GM19239 (cell line): Measurements from ENCODE around the gene LTBP1.

Experiments used
- DNase-seq: peaks from one replicate; pipeline ENCODE4 v3.0.0; 2011; ENCODE audit warnings: low spot score; ENCODE audit not compliant: insufficient read length
- FAIRE-seq: peaks from 2 replicates; lab custom pipeline; 2011; peaks lifted over from hg19 to GRCh38; lab: Jason Lieb, UNC

LTBP1 gene

DNA sequence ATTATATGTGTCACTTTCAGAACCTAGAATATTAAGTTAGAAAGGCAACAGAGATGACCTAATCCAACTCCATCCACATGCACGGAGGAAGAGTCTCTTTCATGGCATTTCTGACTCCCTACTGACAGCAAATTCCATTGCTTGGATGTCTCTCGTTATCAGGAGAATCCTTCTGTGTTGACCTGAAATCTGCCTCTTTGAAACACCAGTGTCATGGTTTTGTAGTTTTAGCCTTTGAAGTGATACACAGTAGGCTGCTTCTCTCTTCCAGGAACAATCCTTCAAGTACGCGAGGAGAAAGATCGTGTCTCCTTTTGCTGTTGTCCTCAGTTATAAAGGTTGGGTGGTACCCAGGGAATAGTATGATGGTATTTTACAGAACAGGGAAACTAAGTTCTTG is 327.8 kb downstream of the LTBP1 start:
- DNase-seq (no peak), FAIRE-seq (no peak)

DNA sequence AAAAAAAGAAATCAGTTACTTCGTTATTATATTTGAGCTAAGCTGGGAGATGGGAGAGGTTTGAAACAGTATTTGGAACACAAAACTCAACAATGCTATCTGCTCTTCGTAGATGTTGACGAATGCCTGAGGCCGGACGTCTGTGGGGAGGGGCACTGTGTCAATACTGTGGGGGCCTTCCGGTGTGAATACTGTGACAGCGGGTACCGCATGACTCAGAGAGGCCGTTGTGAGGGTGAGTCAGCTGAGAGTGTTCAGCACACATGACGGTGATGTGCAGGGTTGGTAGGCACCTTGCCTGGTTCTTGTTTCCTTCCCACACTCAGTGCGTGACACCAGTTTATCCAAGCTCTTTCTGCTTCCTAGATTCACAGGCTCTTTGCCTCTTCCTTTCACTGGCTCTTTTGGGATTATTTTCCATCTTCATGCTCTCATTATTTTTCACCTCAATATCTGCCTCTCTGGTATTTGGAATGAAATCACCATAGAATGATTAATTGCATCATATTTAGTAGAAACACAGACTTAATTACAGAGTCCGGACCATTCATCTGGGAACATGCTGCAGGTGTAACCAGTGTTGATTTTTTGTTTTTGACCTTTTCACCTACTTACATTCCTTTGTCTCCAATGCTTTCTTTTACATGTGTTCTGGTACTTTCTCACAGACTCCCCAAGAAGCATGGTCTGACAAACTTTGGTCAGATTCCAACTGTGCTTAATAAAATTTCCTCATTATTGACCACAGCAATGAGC is 329.1 kb downstream of the LTBP1 start:
- FAIRE-seq = no peak
- DNase-seq = no peak

DNA sequence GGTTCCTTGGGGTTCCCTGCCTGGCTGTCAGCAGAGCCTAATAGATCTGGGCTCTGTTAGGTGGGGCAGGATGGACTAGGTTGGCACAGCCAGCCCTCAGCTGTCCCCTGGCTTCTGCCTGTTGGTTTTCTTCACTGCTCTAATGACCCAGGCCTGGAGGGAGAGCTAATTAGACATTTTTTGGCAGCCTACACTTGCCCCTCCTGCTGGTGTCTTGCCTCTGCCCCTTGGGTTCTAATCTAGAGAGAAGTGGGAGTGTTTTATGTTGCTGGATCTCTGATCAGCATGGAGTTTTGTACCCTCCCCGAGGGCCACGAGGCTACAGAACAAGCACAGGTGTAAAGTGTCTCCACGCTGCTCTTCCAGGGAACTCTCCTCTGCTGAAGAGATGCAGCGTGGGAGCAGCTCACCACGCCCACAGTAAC is 330.3 kb downstream of the LTBP1 start:
- FAIRE-seq = no peak
- no peak for DNase-seq

DNA sequence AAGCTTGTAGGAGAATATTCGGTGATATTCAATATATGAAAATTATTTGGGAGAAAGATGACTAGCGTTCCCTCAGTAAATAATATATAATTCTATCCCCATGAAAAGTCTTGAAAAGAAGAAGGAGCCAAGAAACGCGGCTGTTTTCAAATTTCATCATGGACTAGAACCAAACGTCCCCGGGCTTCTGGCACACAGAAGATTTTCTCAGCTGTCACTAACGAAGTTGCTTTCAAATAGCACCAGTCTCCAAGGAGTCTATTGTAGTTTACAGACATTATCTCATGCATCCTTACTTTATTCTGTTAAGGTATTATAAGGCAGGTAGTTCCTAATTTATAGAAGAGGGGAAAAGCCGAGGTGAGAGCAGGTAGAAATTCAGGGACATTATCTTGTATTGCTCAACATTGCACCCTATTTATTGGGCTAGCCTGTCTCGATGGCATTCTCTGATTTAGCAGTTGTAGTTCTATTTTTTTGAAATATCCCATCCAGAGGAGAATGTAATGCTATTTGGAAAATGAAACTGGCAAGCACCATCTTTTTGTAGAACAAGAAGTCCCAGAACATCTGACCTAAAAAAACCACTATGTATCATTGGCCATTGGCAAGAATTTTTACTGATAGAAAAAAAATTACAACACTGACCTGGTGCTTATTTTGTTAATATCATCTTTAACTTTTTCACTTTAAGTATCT is 331.6 kb downstream of the LTBP1 start:
- FAIRE-seq (no peak), DNase-seq (no peak)

DNA sequence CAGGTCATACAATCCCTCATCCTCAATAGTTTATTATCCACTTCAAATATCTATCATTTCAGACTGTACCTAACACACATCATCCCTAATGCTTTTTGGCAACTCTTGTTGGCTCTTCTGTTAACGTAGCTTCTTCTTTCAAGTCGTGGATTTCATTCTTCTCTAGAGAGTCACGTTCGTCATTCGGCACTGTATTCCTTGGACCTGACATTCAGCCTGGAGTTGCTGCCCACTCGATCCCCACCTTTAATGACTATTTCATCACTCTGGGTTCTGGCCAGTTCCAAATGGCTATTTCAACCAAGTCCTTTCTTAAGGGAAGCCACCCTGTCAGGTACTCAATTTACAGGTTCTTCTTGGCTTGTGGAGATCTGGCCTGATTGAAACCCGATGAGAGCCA is 337.5 kb downstream of the LTBP1 start:
- no peak for DNase-seq
- FAIRE-seq = no peak

DNA sequence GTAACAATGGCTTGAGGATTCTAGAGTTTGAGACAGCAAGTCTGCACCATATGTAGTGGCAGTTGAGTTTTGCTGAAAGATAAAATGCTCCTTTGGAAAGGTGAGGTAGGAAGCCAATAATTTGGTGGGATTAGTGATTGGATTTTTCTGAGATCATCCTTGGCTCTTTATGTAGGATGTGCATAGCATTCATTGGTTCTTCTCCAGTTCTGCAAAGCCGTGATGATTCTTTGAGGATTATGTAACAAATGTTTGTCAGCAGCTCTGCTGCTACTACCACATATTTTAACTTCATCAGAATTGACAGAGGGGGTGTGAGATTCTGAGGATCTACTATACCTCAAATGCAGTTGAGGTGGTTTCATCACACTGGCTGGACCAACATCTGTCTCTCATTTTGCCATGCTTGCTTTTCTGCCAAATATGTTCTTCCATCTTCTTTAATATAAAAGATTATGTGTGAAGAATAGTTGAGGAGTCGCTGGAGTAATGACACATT is 340.8 kb downstream of the LTBP1 start:
- FAIRE-seq (no peak), DNase-seq (no peak)

DNA sequence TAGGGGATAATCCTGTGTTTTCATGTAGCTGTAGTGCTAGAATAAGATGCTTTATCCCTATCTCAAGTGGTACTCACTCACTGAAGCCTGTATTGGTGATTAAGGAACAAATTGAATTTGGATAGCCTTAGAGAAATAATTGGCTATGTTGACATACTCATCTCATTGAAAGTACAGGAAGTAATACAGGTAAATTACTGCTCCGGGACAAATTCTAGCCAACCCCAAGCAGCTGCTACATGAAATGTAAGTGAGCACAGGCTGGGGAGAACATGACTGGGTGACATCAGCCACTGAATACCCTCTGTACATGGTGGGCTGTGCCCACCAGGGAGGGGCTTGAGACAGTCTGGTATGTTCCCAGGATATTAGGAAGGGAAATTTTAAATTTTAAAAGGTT is 341.3 kb downstream of the LTBP1 start:
- FAIRE-seq (no peak), DNase-seq (no peak)

DNA sequence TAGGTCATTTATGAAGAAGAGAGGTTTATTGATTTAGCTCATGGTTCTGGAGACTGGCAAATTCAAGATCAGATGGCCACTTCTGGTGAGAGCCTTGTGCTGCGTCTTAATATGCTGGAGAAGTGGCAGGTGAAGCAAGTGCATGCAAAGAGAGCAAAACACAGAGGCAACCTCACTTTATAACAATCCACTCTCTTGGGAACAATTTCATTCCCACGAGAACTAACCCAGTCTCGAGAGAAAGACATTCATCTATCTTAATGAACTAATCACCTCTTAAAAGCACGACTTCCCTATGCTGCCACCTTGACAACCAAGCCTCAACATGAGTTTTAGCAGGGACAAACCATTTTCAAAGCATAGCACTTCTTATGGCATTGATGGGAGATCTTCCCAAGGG is 343.2 kb downstream of the LTBP1 start:
- DNase-seq = no peak
- no peak for FAIRE-seq

DNA sequence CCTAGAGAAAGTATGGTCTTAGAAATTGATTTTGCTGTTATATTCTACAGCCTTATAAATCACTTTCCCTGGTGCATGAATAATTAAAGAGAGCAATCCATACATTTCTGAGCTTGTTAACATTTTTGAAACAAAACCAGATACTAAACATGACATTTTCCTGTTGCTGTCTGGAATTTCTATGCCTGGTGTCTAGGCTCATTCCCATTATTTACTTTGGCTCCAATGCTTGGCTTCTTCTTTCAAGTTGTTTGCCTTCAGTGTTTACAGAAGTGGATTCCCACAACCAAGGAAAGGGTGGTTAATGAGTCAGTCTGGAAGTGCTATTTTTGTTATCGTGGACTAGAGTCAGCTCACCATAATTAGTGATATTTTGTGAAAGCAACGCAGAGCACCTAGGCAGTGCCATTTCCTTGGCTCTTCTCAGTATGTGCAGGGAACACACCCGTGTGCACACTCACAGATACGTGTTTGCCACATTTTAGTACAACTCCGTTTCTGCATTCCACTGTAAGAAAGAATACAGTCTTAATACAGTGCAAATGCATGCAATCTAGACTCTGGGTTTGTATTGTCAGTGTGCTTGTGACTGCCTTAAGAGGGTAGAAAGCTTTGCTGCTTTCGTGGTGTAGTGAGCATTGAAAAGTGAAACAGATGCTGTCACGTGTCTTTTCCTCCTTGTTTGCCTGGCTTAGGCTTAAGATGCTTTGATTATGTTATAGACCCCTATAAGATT is 344.7 kb downstream of the LTBP1 start:
- DNase-seq (no peak), FAIRE-seq (no peak)

DNA sequence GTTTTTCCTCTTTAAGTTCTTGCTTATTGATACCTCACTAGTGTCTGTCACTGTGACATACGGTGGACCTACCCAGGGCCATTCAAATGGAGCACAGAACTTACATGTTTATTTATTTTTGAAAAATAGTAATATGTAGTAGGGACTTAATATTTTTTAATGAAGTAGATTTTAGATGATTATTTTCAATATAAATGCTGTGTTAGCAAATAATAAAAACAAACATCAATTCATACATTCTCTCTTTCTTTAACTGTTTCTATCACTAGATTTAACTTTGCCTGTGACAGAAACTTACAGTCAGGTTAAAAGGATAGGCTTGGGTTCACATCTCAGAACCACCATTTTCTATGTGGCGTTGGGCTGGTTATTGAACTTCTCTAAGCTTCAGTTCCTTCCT is 345.3 kb downstream of the LTBP1 start:
- FAIRE-seq = no peak
- no peak for DNase-seq

DNA sequence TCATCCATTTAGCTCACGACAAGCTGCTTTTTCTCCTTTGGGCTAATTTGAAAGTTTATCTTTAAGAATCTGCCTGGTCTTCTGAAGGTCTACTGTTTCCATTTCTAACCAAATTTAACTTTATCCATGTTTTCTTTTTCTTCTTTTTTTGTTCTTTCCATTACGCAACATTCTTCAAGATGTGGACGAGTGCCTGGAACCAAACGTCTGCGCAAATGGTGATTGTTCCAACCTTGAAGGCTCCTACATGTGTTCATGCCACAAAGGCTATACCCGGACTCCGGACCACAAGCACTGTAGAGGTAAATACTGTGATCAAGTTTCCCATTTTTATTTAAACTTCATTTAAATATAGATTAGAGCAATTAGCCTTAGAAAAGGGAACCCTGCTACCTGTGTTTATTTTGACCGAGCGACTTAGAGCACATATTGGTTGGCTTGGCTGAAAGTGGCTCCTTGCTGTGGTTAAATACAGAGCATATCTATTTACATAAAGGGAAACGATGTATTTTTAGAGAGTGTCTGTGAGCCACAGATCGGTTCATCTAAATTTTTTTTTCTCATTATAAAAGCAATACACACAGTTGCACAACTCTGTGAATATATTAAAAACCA is 346.3 kb downstream of the LTBP1 start:
- no peak for FAIRE-seq
- no peak for DNase-seq

DNA sequence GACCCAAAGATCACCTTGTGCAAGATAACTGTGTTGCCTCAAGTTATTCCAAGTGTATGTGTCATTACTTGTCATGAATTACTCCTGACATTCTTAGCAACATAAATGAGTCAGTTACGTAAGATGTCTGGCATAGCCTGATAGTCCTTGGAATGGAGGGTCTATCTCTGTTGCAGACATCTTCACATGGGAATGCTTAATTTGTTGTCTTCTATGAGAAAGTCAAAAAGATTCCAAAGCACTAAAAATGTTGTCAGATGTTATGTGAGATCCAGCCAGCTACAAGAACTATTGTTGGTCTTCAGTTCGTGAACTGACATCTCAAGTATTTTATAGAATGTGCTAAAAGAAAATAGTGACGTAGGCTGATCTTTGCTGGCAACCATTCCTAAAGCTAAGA is 351.5 kb downstream of the LTBP1 start:
- DNase-seq (no peak), FAIRE-seq (no peak)

DNA sequence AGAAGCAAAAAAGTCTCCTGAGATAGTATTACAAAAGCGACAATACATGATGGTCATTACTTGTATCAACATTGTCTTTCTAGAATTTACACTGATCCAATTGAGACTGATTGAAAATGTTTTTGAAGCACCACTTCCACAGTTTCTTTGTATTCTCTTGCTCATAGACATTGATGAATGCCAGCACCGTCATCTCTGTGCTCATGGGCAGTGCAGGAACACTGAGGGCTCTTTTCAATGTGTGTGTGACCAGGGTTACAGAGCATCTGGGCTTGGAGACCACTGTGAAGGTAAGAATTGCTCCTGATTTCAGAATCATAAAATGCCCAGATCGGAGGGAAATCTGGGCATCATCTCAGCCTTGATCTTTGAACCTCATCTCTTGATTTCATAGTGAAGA is 354.6 kb downstream of the LTBP1 start:
- no peak for FAIRE-seq
- DNase-seq = no peak

DNA sequence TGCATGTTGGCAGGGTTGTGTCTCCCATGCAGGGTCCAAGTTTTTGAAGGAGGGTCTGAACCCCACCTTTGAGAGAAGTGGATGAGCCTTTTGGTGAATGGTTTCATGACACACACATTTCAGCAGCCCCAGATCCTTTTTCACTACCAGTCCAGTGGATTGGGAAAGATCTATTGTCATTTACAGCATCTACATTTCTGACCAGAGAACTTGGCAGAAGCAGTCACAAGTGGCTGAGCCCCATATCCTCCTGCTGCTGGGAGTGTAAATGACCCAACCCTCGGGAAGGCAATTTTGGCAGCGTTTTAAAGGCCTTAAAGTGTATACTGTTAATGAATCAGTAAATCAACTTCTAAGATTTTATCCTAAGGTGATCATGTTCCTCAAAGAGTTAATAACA is 355.6 kb downstream of the LTBP1 start:
- FAIRE-seq (no peak), DNase-seq (no peak)

DNA sequence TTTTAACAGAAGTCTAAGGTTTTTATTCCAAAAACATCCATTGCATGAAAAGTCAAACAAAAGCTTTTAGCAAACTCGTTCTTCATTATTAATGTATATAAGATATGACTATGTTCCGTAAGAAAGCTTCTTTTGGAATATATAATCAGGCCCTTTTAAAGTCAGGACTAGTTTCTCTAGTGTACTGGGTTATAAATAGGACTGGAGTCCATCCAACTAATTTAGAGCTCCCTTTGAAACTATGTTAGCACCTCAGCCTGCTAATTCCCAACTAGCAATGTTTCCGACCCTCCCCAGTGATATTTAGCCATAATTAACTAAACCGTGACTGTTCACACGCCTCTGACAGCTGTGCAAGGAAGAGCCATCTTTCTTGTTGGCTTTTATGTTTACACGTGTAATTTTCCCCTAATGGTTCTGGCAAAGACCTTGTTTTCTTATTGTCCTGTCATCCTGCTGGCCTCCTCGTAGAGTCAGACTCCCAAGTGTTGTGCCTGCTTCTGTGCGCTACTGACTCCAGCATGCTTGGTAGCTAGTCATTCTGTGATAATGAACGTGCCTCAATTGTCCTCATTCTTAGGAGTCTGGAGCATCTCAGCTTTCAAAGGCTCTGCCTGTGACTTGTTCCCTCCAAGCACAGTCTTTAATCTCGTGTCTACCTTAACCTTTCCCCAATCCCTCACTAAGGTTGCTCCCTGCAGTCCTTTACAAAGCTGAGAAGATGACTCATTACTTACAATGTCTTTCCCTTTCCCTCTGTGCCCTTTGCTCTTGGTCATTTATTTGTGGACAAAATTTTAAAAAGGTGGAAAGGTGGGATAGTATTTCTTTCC is 357.5 kb downstream of the LTBP1 start:
- FAIRE-seq (no peak), DNase-seq (no peak)

DNA sequence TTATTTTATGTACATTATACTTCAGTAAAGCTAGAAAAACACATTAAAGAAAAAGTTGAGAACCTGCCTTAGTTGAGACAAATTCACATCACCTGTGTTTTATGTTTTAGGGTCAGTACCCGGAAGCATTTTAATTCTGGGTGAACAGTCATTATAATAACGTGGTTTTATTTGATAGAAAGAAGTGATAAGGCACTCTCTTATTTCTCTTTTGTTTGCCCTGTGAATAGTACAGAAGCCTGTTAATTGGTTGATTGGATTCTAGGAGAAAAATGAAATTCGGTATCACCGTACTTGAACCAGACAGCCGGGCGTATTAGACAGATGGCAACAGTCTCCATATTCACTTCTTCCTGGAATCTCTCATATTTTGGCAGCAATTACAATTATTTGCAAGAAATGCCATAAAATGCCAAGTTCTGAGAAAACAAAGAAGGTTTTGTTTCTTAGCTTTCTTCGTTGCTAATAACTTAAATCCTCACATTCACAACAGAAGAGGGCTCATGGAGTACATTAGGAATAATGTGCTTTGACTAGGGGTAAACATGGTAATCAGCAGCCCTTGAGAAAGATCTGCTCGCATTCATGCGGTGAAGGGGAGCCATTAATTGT is 361.0 kb downstream of the LTBP1 start:
- DNase-seq = no peak
- no peak for FAIRE-seq

DNA sequence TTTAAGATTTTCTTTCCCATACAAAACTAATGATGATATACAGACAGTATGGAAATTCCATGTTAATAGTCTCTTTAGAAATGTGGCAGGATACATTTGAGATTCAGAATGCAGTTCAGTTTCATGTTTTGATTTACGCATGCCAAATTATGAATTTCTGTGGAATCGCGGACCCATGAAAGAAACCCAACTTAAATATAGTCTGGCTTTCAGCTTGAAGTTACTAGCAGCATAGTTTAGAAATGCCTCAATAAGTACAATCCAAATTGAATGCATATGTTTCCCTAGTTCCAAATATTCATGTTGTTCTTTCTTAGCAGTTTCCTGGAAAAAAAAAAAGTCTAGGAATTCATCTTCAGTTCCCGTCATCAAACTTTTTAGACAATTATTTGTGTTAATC is 365.6 kb downstream of the LTBP1 start:
- no peak for FAIRE-seq

DNA sequence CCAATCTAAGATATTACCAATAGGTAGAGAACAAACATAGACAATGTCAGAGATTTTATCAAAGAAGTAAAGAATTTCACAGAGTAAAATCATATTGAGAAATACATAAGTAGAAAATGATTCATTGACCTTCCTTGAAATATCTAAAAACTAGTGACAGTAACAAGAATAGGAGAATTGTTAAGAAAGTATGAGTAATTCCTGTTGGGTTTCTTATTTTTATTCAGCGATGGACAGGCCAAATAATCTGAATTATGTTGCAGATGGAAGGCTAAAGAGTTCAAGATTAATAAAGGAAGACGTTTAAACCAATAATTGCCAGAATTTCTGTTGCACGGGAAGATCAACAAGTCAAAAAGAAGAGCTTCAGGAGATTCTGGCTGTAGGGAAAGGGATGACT is 366.3 kb downstream of the LTBP1 start:
- DNase-seq = no peak
- no peak for FAIRE-seq

More for the DNA sequence above, 365.6 kb downstream of the LTBP1 start:
- DNase-seq = no peak

DNA sequence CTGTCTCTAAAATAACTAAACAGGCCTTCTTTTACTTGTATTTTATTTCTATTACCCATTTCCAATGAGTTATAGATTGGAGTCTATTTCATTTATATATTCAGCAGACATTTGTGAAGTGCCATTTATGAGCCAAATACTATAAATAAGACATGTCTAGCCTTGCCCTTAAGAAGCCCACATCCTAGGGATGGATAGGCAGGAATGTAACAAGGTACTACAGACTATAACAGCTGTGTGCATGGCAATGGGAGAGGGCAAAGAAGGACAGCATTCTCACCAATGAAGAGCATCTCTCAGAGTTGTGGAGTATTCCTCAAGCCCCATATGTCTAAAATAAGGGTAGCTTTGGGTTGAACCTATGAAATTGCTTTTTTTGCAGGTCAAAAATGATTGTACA is 367.8 kb downstream of the LTBP1 start:
- DNase-seq = no peak
- FAIRE-seq = no peak
